Measurements from ENCODE around the gene TRDMT1. TPM values are rescaled to one million over a fixed set of nuclear protein-coding genes. Genes with fewer than 3 reads are reported as not detected.
"Not testable (repeated sequence)": the region's sequence is repeated elsewhere in the genome, so short reads cannot be mapped to it uniquely, and the experiment has no call there.

Gene TRDMT1
- total RNA-seq, 1 donor from 2014 or later = 6.6 TPM

GRCh38 chr10:17116193-17116592 lies 85.3 kb downstream of the TRDMT1 start:
- no peak for TF ChIP-seq CTCF (IDR thresholded peaks at IDR 0.05)
- Mint-ChIP-seq H3K4me1 (ENCODE audit: unreplicated experiment) (peaks cover 3% of the 10 kb centered on the region), H3K9me3 (ENCODE audit: unreplicated experiment) (no peaks in the 10 kb centered on the region), H3K36me3 (ENCODE audit: unreplicated experiment) (peaks cover 5% of the 10 kb centered on the region), H3K4me3 (ENCODE audit: unreplicated experiment) (no peak overlapping the region), H3K27ac (ENCODE audit: unreplicated experiment) (no peak overlapping the region), H3K27me3 (ENCODE audit: unreplicated experiment) (no peaks in the 10 kb centered on the region)
- no peak for DNase-seq (ENCODE audit: extremely low spot score, unreplicated experiment)

GRCh38 chr10:17115683-17116082 lies 85.8 kb downstream of the TRDMT1 start:
- Mint-ChIP-seq H3K4me3 (ENCODE audit: unreplicated experiment) (no peak overlapping the region), H3K27ac (ENCODE audit: unreplicated experiment) (no peak overlapping the region)
- no peak for DNase-seq (ENCODE audit: extremely low spot score, unreplicated experiment)

GRCh38 chr10:17114878-17115444 lies 86.5 kb downstream of the TRDMT1 start:
- not testable (repeated sequence) for H3K4me3 Mint-ChIP-seq (ENCODE audit: unreplicated experiment); H3K27ac Mint-ChIP-seq (ENCODE audit: unreplicated experiment); H3K9me3 Mint-ChIP-seq (ENCODE audit: unreplicated experiment); DNase-seq (ENCODE audit: extremely low spot score, unreplicated experiment); H3K4me1 Mint-ChIP-seq (ENCODE audit: unreplicated experiment); H3K36me3 Mint-ChIP-seq (ENCODE audit: unreplicated experiment); H3K27me3 Mint-ChIP-seq (ENCODE audit: unreplicated experiment)

More at GRCh38 chr10:17115683-17116082, 85.8 kb downstream of the TRDMT1 start:
- H3K27me3 Mint-ChIP-seq (ENCODE audit: unreplicated experiment) = no peaks in the 10 kb centered on the region
- H3K9me3 Mint-ChIP-seq (ENCODE audit: unreplicated experiment) = no peaks in the 10 kb centered on the region
- peaks cover 3% of the 10 kb centered on the region for H3K4me1 Mint-ChIP-seq (ENCODE audit: unreplicated experiment)
- TF ChIP-seq CTCF (IDR thresholded peaks at IDR 0.05) = no peak
- peaks cover 5% of the 10 kb centered on the region for H3K36me3 Mint-ChIP-seq (ENCODE audit: unreplicated experiment)

GRCh38 chr10:17113889-17114540 lies 87.5 kb downstream of the TRDMT1 start:
- H3K27ac Mint-ChIP-seq (ENCODE audit: unreplicated experiment) = no peak overlapping the region
- no peak for TF ChIP-seq CTCF (IDR thresholded peaks at IDR 0.05)
- peaks cover 11% of the 10 kb centered on the region for H3K4me1 Mint-ChIP-seq (ENCODE audit: unreplicated experiment)
- H3K4me3 Mint-ChIP-seq (ENCODE audit: unreplicated experiment) = no peak overlapping the region
- H3K36me3 Mint-ChIP-seq (ENCODE audit: unreplicated experiment) = peaks cover 3% of the 10 kb centered on the region
- no peaks in the 10 kb centered on the region for H3K27me3 Mint-ChIP-seq (ENCODE audit: unreplicated experiment)
- H3K9me3 Mint-ChIP-seq (ENCODE audit: unreplicated experiment) = no peaks in the 10 kb centered on the region
- DNase-seq (ENCODE audit: extremely low spot score, unreplicated experiment) = no peak

GRCh38 chr10:17113346-17113745 lies 88.1 kb downstream of the TRDMT1 start:
- Mint-ChIP-seq H3K27me3 (ENCODE audit: unreplicated experiment) (no peaks in the 10 kb centered on the region), H3K4me3 (ENCODE audit: unreplicated experiment) (no peak overlapping the region), H3K9me3 (ENCODE audit: unreplicated experiment) (no peaks in the 10 kb centered on the region), H3K36me3 (ENCODE audit: unreplicated experiment) (peaks cover 3% of the 10 kb centered on the region), H3K4me1 (ENCODE audit: unreplicated experiment) (peaks cover 11% of the 10 kb centered on the region), H3K27ac (ENCODE audit: unreplicated experiment) (no peak overlapping the region)
- no peak for TF ChIP-seq CTCF (IDR thresholded peaks at IDR 0.05)
- DNase-seq (ENCODE audit: extremely low spot score, unreplicated experiment) = no peak
